H1 (cell line): ENCODE results near the gene FBN1. TPM values are rescaled to one million over a fixed set of nuclear protein-coding genes. Genes with fewer than 3 reads are reported as not detected.

Experiments used
- POLR2AphosphoS5 ChIP-seq: IDR thresholded peaks from 2 replicates; pipeline ENCODE4 v1.6.1; 2011; ENCODE audit warnings: low read depth, low read length
- SAP30 ChIP-seq: fragments of 300-600 bp; sonication (generic); IDR thresholded peaks from 2 replicates; pipeline ENCODE4 v1.7.1; 2012; ENCODE audit warnings: low read length, moderate library complexity, mild to moderate bottlenecking, inconsistent platforms; ENCODE audit not compliant: insufficient read depth, insufficient replicate concordance
- SP2 ChIP-seq: IDR thresholded peaks from 2 replicates; pipeline ENCODE4 v1.6.1; 2012; ENCODE audit warnings: mild to moderate bottlenecking, low read length, inconsistent platforms
- SP4 ChIP-seq: IDR thresholded peaks from 2 replicates; pipeline ENCODE4 v1.6.1; 2012; ENCODE audit warnings: low read length, inconsistent platforms
- polyA plus RNA-seq, 7 experiments: library from polyadenylated mRNA; depleted of rRNA in 3 of 7; stranded (reverse) in 5 of 7; unstranded in 2 of 7; fragments of >200 nt in 5 of 7; fragments of 200-250 nt in 2 of 7; gene quantifications; 1 replicate in 5 of 7; 2 replicates in 1 of 7; 4 replicates in 1 of 7; pipeline versions ENCODE4 v1.2.1 to v1.2.3, GENCODE V29; 2011 to 2013; ENCODE audit warnings: missing spikeins in 2 of 7, mixed read lengths in 2 of 7
- total RNA-seq: library from RNA; stranded (reverse); fragmentation: NEBNext Ultra II Directional; extraction: Animal tissue kit (Norgen Biotek cat#: 25700); gene quantifications from 2 replicates; pipeline ENCODE4 v1.2.1, GENCODE V29; 2021
- TF ChIP-seq, protein P1 (sequence below): IDR thresholded peaks from 2 replicates; pipeline ENCODE4 v1.6.1; 2011; ENCODE audit warnings: low read depth, mild to moderate bottlenecking, low read length; ENCODE audit not compliant: insufficient read depth
- TF ChIP-seq, protein P2 (sequence below): IDR thresholded peaks from 2 replicates; pipeline ENCODE4 v1.6.1; 2012; ENCODE audit warnings: inconsistent platforms

FBN1 gene
- total and polyA plus RNA-seq, 2 of the 8 experiments (the other 6 are each of a cell fraction or from before 2014, with no cell fraction given): 3.0 to 4.0 TPM

DNA sequence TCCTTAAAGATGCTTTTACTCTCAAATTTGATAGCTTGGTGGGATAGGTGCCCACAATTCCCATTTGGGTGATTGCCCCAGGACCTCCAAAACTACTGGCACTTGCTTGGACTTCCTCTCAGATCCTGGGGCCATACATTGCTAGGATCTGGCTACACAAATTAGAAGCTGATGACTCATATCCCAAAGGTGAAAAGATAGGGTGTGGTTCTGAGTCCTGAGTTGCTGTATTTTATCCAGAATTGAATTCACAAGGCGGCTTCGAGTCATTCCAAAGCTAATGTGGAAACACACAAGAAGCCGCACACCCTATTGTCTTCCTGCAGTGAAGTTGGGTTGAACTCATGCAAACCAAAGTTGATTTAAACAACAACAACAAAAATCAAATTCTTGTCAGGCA lies 260.9 kb downstream of the FBN1 start (continued):
- TF ChIP-seq, protein P1, sequence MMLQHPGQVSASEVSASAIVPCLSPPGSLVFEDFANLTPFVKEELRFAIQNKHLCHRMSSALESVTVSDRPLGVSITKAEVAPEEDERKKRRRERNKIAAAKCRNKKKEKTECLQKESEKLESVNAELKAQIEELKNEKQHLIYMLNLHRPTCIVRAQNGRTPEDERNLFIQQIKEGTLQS: no peak
- TF ChIP-seq SAP30 (no peak), POLR2AphosphoS5 (no peak), SP2 (no peak), SP4 (no peak)
- TF ChIP-seq, protein P2, sequence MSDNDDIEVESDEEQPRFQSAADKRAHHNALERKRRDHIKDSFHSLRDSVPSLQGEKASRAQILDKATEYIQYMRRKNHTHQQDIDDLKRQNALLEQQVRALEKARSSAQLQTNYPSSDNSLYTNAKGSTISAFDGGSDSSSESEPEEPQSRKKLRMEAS: no peak
